ENCODE data around the gene PRR36. TPM values are rescaled to one million over a fixed set of nuclear protein-coding genes. Genes with fewer than 3 reads are reported as not detected.
A peak's percentile ranks its signal among the peaks of the same experiment; 100 is the strongest.

Gene PRR36
- total and polyA plus RNA-seq, 11 donors, result 0.01 to 0.27 (median 0.08) TPM; not detected in 4

- Histone ChIP-seq H3K4me1 (peaks cover 0 to 47% (median 20%) of the 10 kb centered on the region in 12 donors), H3K27ac (no peak overlapping the region), H3K36me3 (peaks cover 12 to 44% (median 32%) of the 10 kb centered on the region in 9 donors), H3K9me3 (no peaks in the 10 kb centered on the region), H3K27me3 (peaks cover 16 to 35% (median 28%) of the 10 kb centered on the region in 9 donors), H3K4me3 (no peak overlapping the region)
- DNase-seq (no peak), ATAC-seq (no peak)
- TF ChIP-seq CTCF (IDR thresholded peaks at IDR 0.05), result no peak
- TF ChIP-seq POLR2A (IDR thresholded peaks at IDR 0.05), result no peak
- WGBS, 4 donors, result 91 to 95% (median 93%) methylated on average over 36 to 39 of the region's 39 CpGs
- intact Hi-C loops (cut with DNase I), result no loop called here
These were observed 38.7 kb upstream of the PRR36 start for GRCh38 chr19:7912697-7913564.

- Histone ChIP-seq H3K9me3 (no peaks in the 10 kb centered on the region), H3K4me1 (peaks cover 0 to 47% (median 18%) of the 10 kb centered on the region in 12 donors), H3K27ac (no peak overlapping the region), H3K4me3 (no peak overlapping the region), H3K27me3 (peaks cover 9 to 28% (median 21%) of the 10 kb centered on the region in 9 donors), H3K36me3 (peaks cover 12 to 44% (median 32%) of the 10 kb centered on the region in 9 donors)
- no peak for TF ChIP-seq POLR2A (IDR thresholded peaks at IDR 0.05)
- intact Hi-C loops (cut with DNase I), result no loop called here
- ATAC-seq (no peak), DNase-seq (no peak)
- 90 to 91% (median 91%) methylated on average over 18 to 31 of the region's 31 CpGs for WGBS, 4 donors
These were observed 38.0 kb upstream of the PRR36 start for GRCh38 chr19:7912144-7912696.

- H3K4me3 ChIP-seq, result no peak overlapping the region
- peaks cover 0 to 47% (median 18%) of the 10 kb centered on the region in 12 donors for H3K4me1 ChIP-seq
- 86 to 95% (median 91%) methylated on average over 10 to 18 of the region's 18 CpGs for WGBS, 4 donors
- TF ChIP-seq POLR2A (IDR thresholded peaks at IDR 0.05), result no peak
- TF ChIP-seq CTCF (IDR thresholded peaks at IDR 0.05), result no peak
- H3K27ac ChIP-seq, result no peak overlapping the region
- no peaks in the 10 kb centered on the region for H3K9me3 ChIP-seq
- peak in 1 of 5 donors; percentile 64 for DNase-seq
- peaks cover 5 to 22% (median 15%) of the 10 kb centered on the region in 9 donors for H3K27me3 ChIP-seq
- intact Hi-C loops (cut with DNase I), result no loop called here
- H3K36me3 ChIP-seq, result peaks cover 12 to 47% (median 32%) of the 10 kb centered on the region in 9 donors
- ATAC-seq, result no peak
These were observed 37.4 kb upstream of the PRR36 start for GRCh38 chr19:7911508-7912143.

- no peaks in the 10 kb centered on the region for H3K9me3 ChIP-seq
- TF ChIP-seq CTCF (IDR thresholded peaks at IDR 0.05) (no peak), POLR2A (IDR thresholded peaks at IDR 0.05) (no peak)
- 90 to 95% (median 93%) methylated on average over 38 to 54 of the region's 54 CpGs for WGBS, 4 donors
- ATAC-seq (no peak), DNase-seq (peak in 2 of 5 donors; percentile 22 to 55)
- peaks cover 12 to 54% (median 32%) of the 10 kb centered on the region in 9 donors for H3K36me3 ChIP-seq
- H3K27me3 ChIP-seq, result peaks cover 0 to 12% (median 4%) of the 10 kb centered on the region in 9 donors
- H3K4me1 ChIP-seq, result peaks cover 0 to 47% (median 15%) of the 10 kb centered on the region in 12 donors
- no peak overlapping the region for H3K4me3 ChIP-seq
- intact Hi-C loops (cut with DNase I), result no loop called here
- H3K27ac ChIP-seq, result no peak overlapping the region
These were observed 36.4 kb upstream of the PRR36 start for GRCh38 chr19:7910321-7911161.
